CD4-positive, alpha-beta T cell (primary cell): Measurements from ENCODE around the gene TRIP10. TPM values are rescaled to one million over a fixed set of nuclear protein-coding genes. Genes with fewer than 3 reads are reported as not detected.

ENCODE experiments used
- ATAC-seq: fragments of 200-7000 bp; cut with Tn5 transposase; one replicate; pipeline ENCODE4 v1.10.0; 2022; ENCODE audit warnings: mild to moderate bottlenecking; ENCODE audit not compliant: poor library complexity
- CTCF ChIA-PET: fragments of 350-600 bp; sonication (Branson Sonifier 250); formaldehyde crosslinking; loops from one replicate; lab custom pipeline; 2021; ENCODE audit warnings: antibody characterized with exemption, inconsistent platforms; lab: Charles Lee
- POLR2A ChIA-PET: fragments of 350-600 bp; sonication (Branson Sonifier 250); formaldehyde crosslinking; loops from one replicate; lab custom pipeline; 2021; ENCODE audit warnings: antibody characterized with exemption, inconsistent platforms; lab: Charles Lee
- DNase-seq, 14 experiments: peaks; one replicate each; pipeline ENCODE4 v3.0.0-alpha.2; 2013 to 2020; ENCODE audit warnings: mixed read lengths in 2 of 14
- H3K27ac ChIP-seq, 2 donors: one replicate each; pipeline versions ENCODE4 v1.5.1 to v1.7.0; 2013; ENCODE audit warnings: low read length in 2 of 2, low read depth in 1 of 2, mild to moderate bottlenecking in 1 of 2
- H3K27me3 ChIP-seq, 2 experiments: 1 replicate in 1 of 2; 2 replicates in 1 of 2; pipeline versions ENCODE4 v1.6.1 to v1.7.0; 2013; ENCODE audit warnings: low read length in 2 of 2, control low read depth in 1 of 2, mild to moderate bottlenecking in 1 of 2, moderate library complexity in 1 of 2; ENCODE audit not compliant: insufficient read depth in 2 of 2, control insufficient read depth in 1 of 2
- H3K36me3 ChIP-seq: one replicate; pipeline ENCODE4 v1.6.1; 2013; ENCODE audit warnings: low read length, control low read depth; ENCODE audit not compliant: insufficient read depth
- H3K4me1 ChIP-seq: one replicate; pipeline ENCODE4 v1.6.1; 2013; ENCODE audit warnings: low read length, control low read depth; ENCODE audit not compliant: insufficient read depth
- H3K4me3 ChIP-seq: one replicate; pipeline ENCODE4 v1.5.1; 2013; ENCODE audit warnings: mild to moderate bottlenecking, low read length, moderate library complexity
- H3K9me3 ChIP-seq, 2 experiments: 1 replicate in 1 of 2; 2 replicates in 1 of 2; pipeline versions ENCODE4 v1.6.1 to v1.7.0; 2013; ENCODE audit warnings: low read length in 2 of 2, mild to moderate bottlenecking in 2 of 2, control low read depth in 1 of 2, moderate library complexity in 1 of 2; ENCODE audit not compliant: control insufficient read depth in 1 of 2, insufficient read depth in 1 of 2
- H3K27ac Mint-ChIP-seq: one replicate; pipeline ENCODE4 v1.8.0; 2020; ENCODE audit warnings: mixed read lengths
- H3K27me3 Mint-ChIP-seq: one replicate; pipeline ENCODE4 v1.8.0; 2021; ENCODE audit warnings: mixed read lengths
- H3K36me3 Mint-ChIP-seq: one replicate; pipeline ENCODE4 v1.8.0; 2021; ENCODE audit warnings: low read depth, mixed read lengths
- H3K4me1 Mint-ChIP-seq: one replicate; pipeline ENCODE4 v1.8.0; 2021; ENCODE audit warnings: low read depth, mixed read lengths
- H3K4me3 Mint-ChIP-seq: one replicate; pipeline ENCODE4 v1.8.0; 2020; ENCODE audit warnings: mild to moderate bottlenecking, mixed read lengths
- H3K9me3 Mint-ChIP-seq: one replicate; pipeline ENCODE4 v1.8.0; 2020; ENCODE audit warnings: mixed read lengths
- intact Hi-C, 2 experiments: fragments of 100-400 bp; cut with DNase I in 1 of 2; cut with micrococcal nuclease in 1 of 2; formaldehyde crosslinking; loops; one replicate each; pipeline versions ENCODE4 v1.15.1 to v1.9.0; 2023 to 2025; cut with DNase I, micrococcal nuclease
- total RNA-seq, 174 experiments: library from RNA in 2 of 174; stranded (reverse) in 2 of 174; gene quantifications; one replicate each; pipeline ENCODE4 v1.2.3 and lab custom pipeline; 2021 to 2026
- TF ChIP-seq, protein P1 (sequence below): fragments of 200-600 bp; IDR thresholded peaks from one replicate; pipeline ENCODE4 v1.8.0; 2022; ENCODE audit warnings: antibody characterized with exemption, mild to moderate bottlenecking

TRIP10 gene
- total RNA-seq, 2 experiments from 2014 or later = 1.6 to 1.9 TPM

- intact Hi-C loops = no loop called here
- CTCF ChIA-PET = no interaction called here
- Histone ChIP-seq H3K4me3 (no peak overlapping the region), H3K9me3 (peaks cover 0 to 4% of the 10 kb centered on the region in 2 experiments), H3K27ac (no peak overlapping the region), H3K36me3 (no peaks in the 10 kb centered on the region), H3K4me1 (no peaks in the 10 kb centered on the region), H3K27me3 (peaks cover 0 to 2% of the 10 kb centered on the region in 2 experiments)
- Mint-ChIP-seq H3K9me3 (no peaks in the 10 kb centered on the region), H3K4me1 (no peaks in the 10 kb centered on the region), H3K4me3 (no peak overlapping the region), H3K27me3 (no peaks in the 10 kb centered on the region), H3K36me3 (no peaks in the 10 kb centered on the region), H3K27ac (no peak overlapping the region)
- no peak for DNase-seq
- no peak for ATAC-seq
- TF ChIP-seq, protein P1, sequence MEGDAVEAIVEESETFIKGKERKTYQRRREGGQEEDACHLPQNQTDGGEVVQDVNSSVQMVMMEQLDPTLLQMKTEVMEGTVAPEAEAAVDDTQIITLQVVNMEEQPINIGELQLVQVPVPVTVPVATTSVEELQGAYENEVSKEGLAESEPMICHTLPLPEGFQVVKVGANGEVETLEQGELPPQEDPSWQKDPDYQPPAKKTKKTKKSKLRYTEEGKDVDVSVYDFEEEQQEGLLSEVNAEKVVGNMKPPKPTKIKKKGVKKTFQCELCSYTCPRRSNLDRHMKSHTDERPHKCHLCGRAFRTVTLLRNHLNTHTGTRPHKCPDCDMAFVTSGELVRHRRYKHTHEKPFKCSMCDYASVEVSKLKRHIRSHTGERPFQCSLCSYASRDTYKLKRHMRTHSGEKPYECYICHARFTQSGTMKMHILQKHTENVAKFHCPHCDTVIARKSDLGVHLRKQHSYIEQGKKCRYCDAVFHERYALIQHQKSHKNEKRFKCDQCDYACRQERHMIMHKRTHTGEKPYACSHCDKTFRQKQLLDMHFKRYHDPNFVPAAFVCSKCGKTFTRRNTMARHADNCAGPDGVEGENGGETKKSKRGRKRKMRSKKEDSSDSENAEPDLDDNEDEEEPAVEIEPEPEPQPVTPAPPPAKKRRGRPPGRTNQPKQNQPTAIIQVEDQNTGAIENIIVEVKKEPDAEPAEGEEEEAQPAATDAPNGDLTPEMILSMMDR = no peak
- POLR2A ChIA-PET = no interaction called here
Measured at GRCh38 chr19:6692027-6692426, 47.5 kb upstream of the TRIP10 start.

DNA sequence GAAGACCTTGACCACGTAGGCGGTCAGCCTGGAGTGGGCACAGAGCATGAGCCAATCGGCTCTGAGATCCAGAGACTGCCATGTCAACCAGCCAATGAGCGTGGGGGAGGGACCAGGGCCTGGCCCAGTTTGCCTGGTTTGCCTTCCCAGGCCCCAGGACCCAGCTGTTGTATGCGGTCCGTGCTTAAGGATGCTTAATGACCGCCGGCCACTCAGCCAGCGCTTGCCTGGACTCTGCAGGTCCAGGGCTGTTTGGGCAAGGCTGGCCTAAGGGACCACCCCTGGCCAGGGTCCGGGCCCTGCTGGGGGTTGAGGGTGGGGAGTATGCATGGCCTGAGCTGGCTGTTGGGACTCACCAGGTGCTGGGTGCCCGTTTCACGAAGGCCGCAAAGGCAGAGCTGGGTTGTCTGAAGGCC is 46.4 kb upstream of the TRIP10 start:
- intact Hi-C loops = no loop called here
- ChIA-PET CTCF (no interaction called here), POLR2A (no interaction called here)
- DNase-seq (peak in 1 of 14 experiments; percentile 10), ATAC-seq (no peak)
- Mint-ChIP-seq H3K9me3 (no peaks in the 10 kb centered on the region), H3K36me3 (no peaks in the 10 kb centered on the region), H3K27me3 (no peaks in the 10 kb centered on the region), H3K4me1 (no peaks in the 10 kb centered on the region), H3K27ac (no peak overlapping the region), H3K4me3 (no peak overlapping the region)
- Histone ChIP-seq H3K36me3 (no peaks in the 10 kb centered on the region), H3K4me1 (no peaks in the 10 kb centered on the region), H3K4me3 (no peak overlapping the region), H3K9me3 (peaks cover 0 to 4% of the 10 kb centered on the region in 2 experiments), H3K27ac (no peak overlapping the region), H3K27me3 (peaks cover 0 to 2% of the 10 kb centered on the region in 2 experiments)
- TF ChIP-seq, protein P1 = no peak

DNA sequence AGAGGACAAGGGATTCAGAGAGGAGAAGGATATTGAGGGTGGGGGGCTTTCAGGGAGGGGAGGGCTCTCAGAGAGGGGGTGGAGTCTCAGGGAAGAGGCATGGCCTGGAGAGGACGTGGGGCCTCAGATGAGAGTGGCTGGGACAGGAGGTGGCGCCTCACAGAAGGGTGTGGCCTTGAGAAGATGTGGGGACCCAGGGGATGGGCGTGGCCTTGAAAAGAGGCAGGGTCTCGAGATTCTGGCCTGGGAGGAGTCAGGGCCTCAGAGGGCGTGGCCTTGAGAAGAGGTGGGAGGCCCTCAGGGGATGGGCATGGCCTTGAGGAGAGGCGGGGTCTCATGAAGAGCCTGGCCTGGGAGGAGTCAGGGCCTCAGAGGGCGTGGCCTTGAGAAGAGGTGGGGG is 45.8 kb upstream of the TRIP10 start:
- Mint-ChIP-seq H3K9me3 (no peaks in the 10 kb centered on the region), H3K27ac (no peak overlapping the region), H3K4me3 (no peak overlapping the region), H3K36me3 (no peaks in the 10 kb centered on the region), H3K27me3 (no peaks in the 10 kb centered on the region), H3K4me1 (no peaks in the 10 kb centered on the region)
- POLR2A ChIA-PET = no interaction called here
- Histone ChIP-seq H3K27me3 (peaks cover 0 to 2% of the 10 kb centered on the region in 2 experiments), H3K27ac (no peak overlapping the region), H3K4me3 (no peak overlapping the region), H3K9me3 (peaks cover 0 to 4% of the 10 kb centered on the region in 2 experiments), H3K4me1 (no peaks in the 10 kb centered on the region), H3K36me3 (no peaks in the 10 kb centered on the region)
- ATAC-seq = no peak
- CTCF ChIA-PET = no interaction called here
- TF ChIP-seq, protein P1 = no peak
- peak in 1 of 14 experiments; percentile 25 for DNase-seq
- intact Hi-C loops = no loop called here
